Naive thymus-derived CD4-positive, alpha-beta T cell (primary cell): ENCODE results near the gene CXCL3. TPM values are rescaled to one million over a fixed set of nuclear protein-coding genes. Genes with fewer than 3 reads are reported as not detected.

Experiments used
- ATAC-seq: fragments of 150-1000 bp; cut with Tn5 transposase; 2 replicates; pipeline ENCODE4 v1.10.0; 2021; ENCODE audit warnings: mild to moderate bottlenecking, moderate library complexity
- CTCF ChIA-PET: fragments of 350-600 bp; sonication (Branson Sonifier 250); formaldehyde crosslinking; loops from one replicate; lab custom pipeline; 2021; ENCODE audit warnings: antibody characterized with exemption; lab: Charles Lee
- POLR2A ChIA-PET: fragments of 350-600 bp; sonication (Branson Sonifier 250); formaldehyde crosslinking; loops from one replicate; lab custom pipeline; 2021; ENCODE audit warnings: antibody characterized with exemption, inconsistent platforms; lab: Charles Lee
- DNase-seq, 9 donors: peaks; one replicate each; pipeline versions ENCODE4 v3.0.0 to v3.0.0-alpha.2; 2020 to 2022; ENCODE audit warnings: mixed read lengths in 1 of 9
- H3K27ac ChIP-seq: one replicate; pipeline ENCODE4 v1.7.0; 2013; ENCODE audit warnings: mild to moderate bottlenecking, low read depth, low read length, moderate library complexity
- H3K27me3 ChIP-seq, 2 donors: one replicate each; pipeline ENCODE4 v1.7.0; 2013; ENCODE audit warnings: low read length in 2 of 2, mild to moderate bottlenecking in 2 of 2, moderate library complexity in 2 of 2; ENCODE audit not compliant: control insufficient read depth in 2 of 2, insufficient read depth in 2 of 2
- H3K36me3 ChIP-seq, 3 experiments: 1 replicate in 2 of 3; 2 replicates in 1 of 3; pipeline ENCODE4 v1.7.0; 2013; ENCODE audit warnings: low read length in 3 of 3, mild to moderate bottlenecking in 3 of 3, moderate library complexity in 1 of 3; ENCODE audit not compliant: insufficient read depth in 3 of 3, control insufficient read depth in 2 of 3
- H3K4me1 ChIP-seq, 2 donors: one replicate each; pipeline ENCODE4 v1.7.0; 2013; ENCODE audit warnings: low read length in 2 of 2, mild to moderate bottlenecking in 2 of 2, moderate library complexity in 1 of 2; ENCODE audit not compliant: control insufficient read depth in 2 of 2, insufficient read depth in 2 of 2
- H3K4me3 ChIP-seq: 2 replicates; pipeline ENCODE4 v1.7.0; 2013; ENCODE audit warnings: mild to moderate bottlenecking, low read length
- H3K9me3 ChIP-seq, 3 experiments: 1 replicate in 2 of 3; 2 replicates in 1 of 3; pipeline ENCODE4 v1.7.0; 2013; ENCODE audit warnings: low read length in 3 of 3; ENCODE audit not compliant: control insufficient read depth in 2 of 3
- H3K27ac Mint-ChIP-seq, 9 donors: one replicate each; pipeline ENCODE4 v1.8.0; 2020 to 2022; ENCODE audit warnings: mixed read lengths in 9 of 9, mild to moderate bottlenecking in 8 of 9, moderate library complexity in 5 of 9, inconsistent platforms in 2 of 9
- H3K27me3 Mint-ChIP-seq, 5 donors: one replicate each; pipeline ENCODE4 v1.8.0; 2021 to 2022; ENCODE audit warnings: mixed read lengths in 5 of 5, mild to moderate bottlenecking in 1 of 5
- H3K36me3 Mint-ChIP-seq, 5 donors: one replicate each; pipeline ENCODE4 v1.8.0; 2020 to 2022; ENCODE audit warnings: mixed read lengths in 5 of 5, mild to moderate bottlenecking in 3 of 5, inconsistent platforms in 1 of 5
- H3K4me1 Mint-ChIP-seq, 7 donors: one replicate each; pipeline ENCODE4 v1.8.0; 2020 to 2022; ENCODE audit warnings: mixed read lengths in 7 of 7, mild to moderate bottlenecking in 3 of 7, inconsistent platforms in 1 of 7
- H3K4me3 Mint-ChIP-seq, 10 donors: one replicate each; pipeline ENCODE4 v1.8.0; 2020 to 2022; ENCODE audit warnings: mild to moderate bottlenecking in 10 of 10, mixed read lengths in 10 of 10, moderate library complexity in 6 of 10, inconsistent platforms in 2 of 10
- H3K9me3 Mint-ChIP-seq, 11 donors: one replicate each; pipeline ENCODE4 v1.8.0; 2020 to 2022; ENCODE audit warnings: mixed read lengths in 11 of 11, mild to moderate bottlenecking in 4 of 11, inconsistent platforms in 1 of 11, moderate library complexity in 1 of 11
- intact Hi-C, 2 donors: fragments of 100-400 bp; cut with micrococcal nuclease; formaldehyde crosslinking; loops; one replicate each; pipeline ENCODE4 v1.15.1; 2023
- polyA plus RNA-seq, 2 donors: library from polyadenylated mRNA; unstranded; fragments of 300-500 nt; fragmentation: Illumina TruSeq; gene quantifications; one replicate each; pipeline ENCODE4 v1.2.3, GENCODE V29; 2021
- total RNA-seq, 6 experiments: library from RNA in 5 of 6; stranded (reverse) in 5 of 6; gene quantifications; 1 replicate in 5 of 6; 2 replicates in 1 of 6; pipeline ENCODE4 v1.2.3 and lab custom pipeline; 2021 to 2026

CXCL3 gene
- total and polyA plus RNA-seq, 7 experiments from 2014 or later, result 0.92 to 15.3 (median 3.0) TPM; not detected in 4

GRCh38 chr4:73989031-73989430, 49.5 kb downstream of the CXCL3 start:
- Mint-ChIP-seq H3K4me1 (no peaks in the 10 kb centered on the region), H3K9me3 (peaks cover 0 to 1% (median 0%) of the 10 kb centered on the region in 11 donors), H3K27ac (no peak overlapping the region), H3K4me3 (no peak overlapping the region), H3K27me3 (peaks cover 0 to 4% (median 3%) of the 10 kb centered on the region in 5 donors), H3K36me3 (no peaks in the 10 kb centered on the region)
- CTCF ChIA-PET, result no interaction called here
- intact Hi-C loops, result no loop called here
- H3K27ac ChIP-seq, result no peak overlapping the region
- H3K36me3 ChIP-seq, result no peaks in the 10 kb centered on the region
- POLR2A ChIA-PET, result no interaction called here
- H3K4me3 ChIP-seq, result no peak overlapping the region
- no peaks in the 10 kb centered on the region for H3K27me3 ChIP-seq
- H3K4me1 ChIP-seq, result no peaks in the 10 kb centered on the region
- no peak for DNase-seq
- ATAC-seq, result no peak
- H3K9me3 ChIP-seq, result no peaks in the 10 kb centered on the region

GRCh38 chr4:73988061-73988460, 50.4 kb downstream of the CXCL3 start, which contains the start of gene PPBP:
Gene PPBP, minus strand, starts transcription at chr4:73988190. Its CDS starts 87 bp downstream, at chr4:73988103.
- ChIA-PET CTCF (no interaction called here), POLR2A (no interaction called here)
- DNase-seq (no peak), ATAC-seq (no peak)
- no peak within 1 kb of the TSS for H3K4me3 ChIP-seq
- H3K4me1 ChIP-seq, result no peaks in the 10 kb centered on the region
- H3K27me3 ChIP-seq, result no peaks in the 10 kb centered on the region
- intact Hi-C loops, result no loop called here
- H3K27ac ChIP-seq, result no peak within 1 kb of the TSS
- Mint-ChIP-seq H3K27ac (no peak within 1 kb of the TSS), H3K36me3 (no peaks in the 10 kb centered on the region), H3K27me3 (peaks cover 0 to 4% (median 2%) of the 10 kb centered on the region in 5 donors), H3K4me1 (no peaks in the 10 kb centered on the region), H3K4me3 (no peak within 1 kb of the TSS), H3K9me3 (peaks cover 0 to 1% (median 0%) of the 10 kb centered on the region in 11 donors)
- H3K9me3 ChIP-seq, result no peaks in the 10 kb centered on the region
- H3K36me3 ChIP-seq, result no peaks in the 10 kb centered on the region

Other genes starting within 250 kb of the CXCL3 start
- gene CXCL6, start 202.0 kb downstream of the CXCL3 start, total RNA-seq, result not detected
- not detected for gene CXCL6, start 202.0 kb downstream of the CXCL3 start, polyA plus RNA-seq
- gene PF4V1, start 185.4 kb downstream of the CXCL3 start, total RNA-seq, result not detected
- gene PF4V1, start 185.4 kb downstream of the CXCL3 start, polyA plus RNA-seq, result not detected
- 1 to 10 TPM in 1 of 5 experiments, under 1 TPM in 1, not detected in 3; 0.56 to 3.3 TPM for gene CXCL1, start 169.3 kb downstream of the CXCL3 start, total RNA-seq
- not detected for gene CXCL1, start 169.3 kb downstream of the CXCL3 start, polyA plus RNA-seq
- gene PF4, start 56.7 kb downstream of the CXCL3 start, total RNA-seq, result 10 to 100 TPM in 1 of 5 experiments, under 1 TPM in 1, not detected in 3; 0.72 to 13.2 TPM
- not detected for gene PF4, start 56.7 kb downstream of the CXCL3 start, polyA plus RNA-seq
- 10 to 100 TPM in 1 of 5 experiments, 1 to 10 TPM in 1, not detected in 3; 3.3 to 34.9 TPM for gene PPBP, start 50.5 kb downstream of the CXCL3 start, total RNA-seq
- gene PPBP, start 50.5 kb downstream of the CXCL3 start, polyA plus RNA-seq, result not detected
- under 1 TPM in 1 of 5 experiments, not detected in 4; 0.29 TPM for gene CXCL5, start 40.0 kb downstream of the CXCL3 start, total RNA-seq
- gene CXCL5, start 40.0 kb downstream of the CXCL3 start, polyA plus RNA-seq, result not detected
- 10 to 100 TPM in 2 of 5 experiments, under 1 TPM in 2, not detected in 1; 0.51 to 77.6 (median 13.6) TPM for gene CXCL2, start 60.5 kb upstream of the CXCL3 start, total RNA-seq
- gene CXCL2, start 60.5 kb upstream of the CXCL3 start, polyA plus RNA-seq, result not detected
- gene MTHFD2L, start 119.4 kb upstream of the CXCL3 start, total RNA-seq, result 10 to 100 TPM in 4 of 5 experiments, 1 to 10 TPM in 1; 7.5 to 13.7 (median 10.4) TPM
- gene MTHFD2L, start 119.4 kb upstream of the CXCL3 start, polyA plus RNA-seq, result 1 to 10 TPM; 2.3 to 8.1 TPM